ENCODE data around the gene LIMS1.
"Not testable (repeated sequence)": the region's sequence is repeated elsewhere in the genome, so short reads cannot be mapped to it uniquely, and the experiment has no call there.

LIMS1 gene

GRCh38 chr2:108644446-108644845 lies 110.2 kb downstream of the LIMS1 start:
- in situ Hi-C loops (cut with MboI; ENCODE audit: low pct_unique_long_range_greater_than_20kb, low sequenced_read_pairs); DNase-seq: not testable (repeated sequence)

- in situ Hi-C loops (cut with MboI; ENCODE audit: low pct_unique_long_range_greater_than_20kb, low sequenced_read_pairs); DNase-seq: not testable (repeated sequence)
Measured at GRCh38 chr2:108648796-108649195, 114.5 kb downstream of the LIMS1 start.

GRCh38 chr2:108650465-108650864 lies 116.2 kb downstream of the LIMS1 start:
- in situ Hi-C loops (cut with MboI; ENCODE audit: low pct_unique_long_range_greater_than_20kb, low sequenced_read_pairs); DNase-seq: not testable (repeated sequence)

- in situ Hi-C loops (cut with MboI; ENCODE audit: low pct_unique_long_range_greater_than_20kb, low sequenced_read_pairs); DNase-seq: not testable (repeated sequence)
Measured at GRCh38 chr2:108651468-108651867, 117.2 kb downstream of the LIMS1 start.

GRCh38 chr2:108652187-108652931 lies 118.1 kb downstream of the LIMS1 start:
- in situ Hi-C loops (cut with MboI; ENCODE audit: low pct_unique_long_range_greater_than_20kb, low sequenced_read_pairs): not testable (repeated sequence)

GRCh38 chr2:108653425-108653824 lies 119.2 kb downstream of the LIMS1 start:
- in situ Hi-C loops (cut with MboI; ENCODE audit: low pct_unique_long_range_greater_than_20kb, low sequenced_read_pairs); DNase-seq: not testable (repeated sequence)

More at GRCh38 chr2:108652187-108652931, 118.1 kb downstream of the LIMS1 start:
- DNase-seq: peak; percentile 95

- in situ Hi-C loops (cut with MboI; ENCODE audit: low pct_unique_long_range_greater_than_20kb, low sequenced_read_pairs); DNase-seq: not testable (repeated sequence)
Measured at GRCh38 chr2:108653849-108654248, 119.6 kb downstream of the LIMS1 start.

GRCh38 chr2:108654521-108655125 lies 120.4 kb downstream of the LIMS1 start:
- DNase-seq; in situ Hi-C loops (cut with MboI; ENCODE audit: low pct_unique_long_range_greater_than_20kb, low sequenced_read_pairs): not testable (repeated sequence)

GRCh38 chr2:108655270-108655669 lies 121.0 kb downstream of the LIMS1 start:
- DNase-seq; in situ Hi-C loops (cut with MboI; ENCODE audit: low pct_unique_long_range_greater_than_20kb, low sequenced_read_pairs): not testable (repeated sequence)

GRCh38 chr2:108656282-108656681 lies 122.0 kb downstream of the LIMS1 start:
- DNase-seq; in situ Hi-C loops (cut with MboI; ENCODE audit: low pct_unique_long_range_greater_than_20kb, low sequenced_read_pairs): not testable (repeated sequence)

GRCh38 chr2:108657517-108657916 lies 123.2 kb downstream of the LIMS1 start:
- peak; percentile 72 for DNase-seq
- in situ Hi-C loops (cut with MboI; ENCODE audit: low pct_unique_long_range_greater_than_20kb, low sequenced_read_pairs): not testable (repeated sequence)

- in situ Hi-C loops (cut with MboI; ENCODE audit: low pct_unique_long_range_greater_than_20kb, low sequenced_read_pairs); DNase-seq: not testable (repeated sequence)
Measured at GRCh38 chr2:108658553-108658952, 124.3 kb downstream of the LIMS1 start.

- in situ Hi-C loops (cut with MboI; ENCODE audit: low pct_unique_long_range_greater_than_20kb, low sequenced_read_pairs); DNase-seq: not testable (repeated sequence)
Measured at GRCh38 chr2:108661493-108661892, 127.2 kb downstream of the LIMS1 start.

GRCh38 chr2:108662207-108662612 lies 127.9 kb downstream of the LIMS1 start:
- DNase-seq: peak; percentile 35
- in situ Hi-C loops (cut with MboI; ENCODE audit: low pct_unique_long_range_greater_than_20kb, low sequenced_read_pairs): not testable (repeated sequence)

- in situ Hi-C loops (cut with MboI; ENCODE audit: low pct_unique_long_range_greater_than_20kb, low sequenced_read_pairs); DNase-seq: not testable (repeated sequence)
Measured at GRCh38 chr2:108663346-108663745, 129.1 kb downstream of the LIMS1 start.

GRCh38 chr2:108664089-108664488 lies 129.8 kb downstream of the LIMS1 start:
- DNase-seq; in situ Hi-C loops (cut with MboI; ENCODE audit: low pct_unique_long_range_greater_than_20kb, low sequenced_read_pairs): not testable (repeated sequence)

- DNase-seq; in situ Hi-C loops (cut with MboI; ENCODE audit: low pct_unique_long_range_greater_than_20kb, low sequenced_read_pairs): not testable (repeated sequence)
Measured at GRCh38 chr2:108664979-108665378, 130.7 kb downstream of the LIMS1 start.

- in situ Hi-C loops (cut with MboI; ENCODE audit: low pct_unique_long_range_greater_than_20kb, low sequenced_read_pairs); DNase-seq: not testable (repeated sequence)
Measured at GRCh38 chr2:108665975-108666374, 131.7 kb downstream of the LIMS1 start.

GRCh38 chr2:108667140-108667539 lies 132.9 kb downstream of the LIMS1 start:
- in situ Hi-C loops (cut with MboI; ENCODE audit: low pct_unique_long_range_greater_than_20kb, low sequenced_read_pairs); DNase-seq: not testable (repeated sequence)

GRCh38 chr2:108670282-108670681 lies 136.0 kb downstream of the LIMS1 start:
- DNase-seq; in situ Hi-C loops (cut with MboI; ENCODE audit: low pct_unique_long_range_greater_than_20kb, low sequenced_read_pairs): not testable (repeated sequence)
